ENCODE data around the gene MAPRE2.

The MAPRE2 gene

GRCh38 chr18:35067454-35067853 lies 26.2 kb downstream of the MAPRE2 start:
- POLR2A ChIA-PET, result no interaction called here
- 24% methylated on average over 2 of the region's 4 CpGs for WGBS (ENCODE audit: insufficient coverage)
- CTCF ChIA-PET, result interaction anchor here (1.0 to 1.9 kb wide), 4 partner anchors 9 to 47 kb away, joined by 3 to 4 read pairs (median 4); no protein-coding TSS in a partner anchor
- Histone ChIP-seq H3K9me3 (ENCODE audit: control extremely low read depth in 1 of 5, control insufficient read depth in 4 of 5, insufficient read depth in 2 of 5, low read depth in 1 of 5, low read length in 4 of 5) (no peaks in the 10 kb centered on the region), H3K4me1 (ENCODE audit: control extremely low read depth in 1 of 4, control insufficient read depth in 4 of 4, insufficient read depth in 4 of 4, low read length in 3 of 4) (peaks cover 0 to 15% (median 9%) of the 10 kb centered on the region in 4 experiments), H3K36me3 (ENCODE audit: control insufficient read depth in 4 of 4, insufficient read depth in 4 of 4, low read length in 3 of 4) (peaks cover 0 to 14% (median 7%) of the 10 kb centered on the region in 4 experiments), H3K27ac (ENCODE audit: insufficient read depth in 1 of 2, low read depth in 1 of 2, low read length in 2 of 2, poor library complexity in 1 of 2, severe bottlenecking in 2 of 2) (no peak overlapping the region), H3K4me3 (ENCODE audit: control insufficient read depth in 1 of 7, extremely low read depth in 1 of 7, insufficient read depth in 4 of 7, low read depth in 2 of 7, low read length in 6 of 7) (no peak overlapping the region), H3K27me3 (replicated peaks in 2 of 5; ENCODE audit: control insufficient read depth in 4 of 5, insufficient read depth in 5 of 5, low read length in 4 of 5) (no peaks in the 10 kb centered on the region)
- peak in 2 of 3 donors; percentile 33 to 57 for DNase-seq

- H3K4me3 ChIP-seq (ENCODE audit: control insufficient read depth in 1 of 7, extremely low read depth in 1 of 7, insufficient read depth in 4 of 7, low read depth in 2 of 7, low read length in 6 of 7), result no peak overlapping the region
- H3K4me1 ChIP-seq (ENCODE audit: control extremely low read depth in 1 of 4, control insufficient read depth in 4 of 4, insufficient read depth in 4 of 4, low read length in 3 of 4), result peaks cover 8 to 34% (median 20%) of the 10 kb centered on the region in 4 experiments
- ChIA-PET CTCF (interaction anchor here (3.9 kb wide), 1 partner anchor 44 kb away, joined by 36 read pairs; no protein-coding TSS in a partner anchor), POLR2A (interaction anchor here (0.9 kb wide), 1 partner anchor 14 kb away, joined by 3 read pairs; no protein-coding TSS in a partner anchor)
- whole genome bisulfite sequencing (ENCODE audit: insufficient coverage), result 42% methylated on average over 2 of the region's 3 CpGs
- DNase-seq, result no peak
- no peaks in the 10 kb centered on the region for H3K27me3 ChIP-seq (replicated peaks in 2 of 5; ENCODE audit: control insufficient read depth in 4 of 5, insufficient read depth in 5 of 5, low read length in 4 of 5)
- H3K27ac ChIP-seq (ENCODE audit: insufficient read depth in 1 of 2, low read depth in 1 of 2, low read length in 2 of 2, poor library complexity in 1 of 2, severe bottlenecking in 2 of 2), result peak overlapping the region in 1 of 2 experiments; percentile 44
- H3K9me3 ChIP-seq (ENCODE audit: control extremely low read depth in 1 of 5, control insufficient read depth in 4 of 5, insufficient read depth in 2 of 5, low read depth in 1 of 5, low read length in 4 of 5), result no peaks in the 10 kb centered on the region
- H3K36me3 ChIP-seq (ENCODE audit: control insufficient read depth in 4 of 4, insufficient read depth in 4 of 4, low read length in 3 of 4), result peaks cover 3 to 18% (median 9%) of the 10 kb centered on the region in 4 experiments
These were observed 30.6 kb downstream of the MAPRE2 start for GRCh38 chr18:35071819-35072247.

- ChIA-PET CTCF (interaction anchor here (0.7 to 3.9 kb wide), 6 partner anchors 10 to 45 kb away, joined by 4 to 36 read pairs (median 8); no protein-coding TSS in a partner anchor), POLR2A (interaction anchor here (1.0 kb wide), 1 partner anchor 26 kb away, joined by 3 read pairs; no protein-coding TSS in a partner anchor)
- Histone ChIP-seq H3K4me3 (ENCODE audit: control insufficient read depth in 1 of 7, extremely low read depth in 1 of 7, insufficient read depth in 4 of 7, low read depth in 2 of 7, low read length in 6 of 7) (no peak overlapping the region), H3K27me3 (replicated peaks in 2 of 5; ENCODE audit: control insufficient read depth in 4 of 5, insufficient read depth in 5 of 5, low read length in 4 of 5) (no peaks in the 10 kb centered on the region), H3K36me3 (ENCODE audit: control insufficient read depth in 4 of 4, insufficient read depth in 4 of 4, low read length in 3 of 4) (peaks cover 3 to 18% (median 9%) of the 10 kb centered on the region in 4 experiments), H3K9me3 (ENCODE audit: control extremely low read depth in 1 of 5, control insufficient read depth in 4 of 5, insufficient read depth in 2 of 5, low read depth in 1 of 5, low read length in 4 of 5) (no peaks in the 10 kb centered on the region), H3K4me1 (ENCODE audit: control extremely low read depth in 1 of 4, control insufficient read depth in 4 of 4, insufficient read depth in 4 of 4, low read length in 3 of 4) (peaks cover 8 to 30% (median 19%) of the 10 kb centered on the region in 4 experiments), H3K27ac (ENCODE audit: insufficient read depth in 1 of 2, low read depth in 1 of 2, low read length in 2 of 2, poor library complexity in 1 of 2, severe bottlenecking in 2 of 2) (peak overlapping the region; percentile 30 to 33)
- WGBS (ENCODE audit: insufficient coverage), result no CpG with 5 or more reads among the region's 2 CpGs
- DNase-seq, result peak in 1 of 3 donors; percentile 19
These were observed 31.4 kb downstream of the MAPRE2 start for GRCh38 chr18:35072616-35073015.

GRCh38 chr18:35073186-35074105 lies 32.2 kb downstream of the MAPRE2 start:
- Histone ChIP-seq H3K36me3 (ENCODE audit: control insufficient read depth in 4 of 4, insufficient read depth in 4 of 4, low read length in 3 of 4) (peaks cover 3 to 19% (median 10%) of the 10 kb centered on the region in 4 experiments), H3K27ac (ENCODE audit: insufficient read depth in 1 of 2, low read depth in 1 of 2, low read length in 2 of 2, poor library complexity in 1 of 2, severe bottlenecking in 2 of 2) (peak overlapping the region in 1 of 2 experiments; percentile 33), H3K27me3 (replicated peaks in 2 of 5; ENCODE audit: control insufficient read depth in 4 of 5, insufficient read depth in 5 of 5, low read length in 4 of 5) (no peaks in the 10 kb centered on the region), H3K4me1 (ENCODE audit: control extremely low read depth in 1 of 4, control insufficient read depth in 4 of 4, insufficient read depth in 4 of 4, low read length in 3 of 4) (peaks cover 8 to 36% (median 20%) of the 10 kb centered on the region in 4 experiments), H3K9me3 (ENCODE audit: control extremely low read depth in 1 of 5, control insufficient read depth in 4 of 5, insufficient read depth in 2 of 5, low read depth in 1 of 5, low read length in 4 of 5) (no peaks in the 10 kb centered on the region), H3K4me3 (ENCODE audit: control insufficient read depth in 1 of 7, extremely low read depth in 1 of 7, insufficient read depth in 4 of 7, low read depth in 2 of 7, low read length in 6 of 7) (no peak overlapping the region)
- 100% methylated on average over 1 of the region's 3 CpGs for WGBS (ENCODE audit: insufficient coverage)
- no peak for DNase-seq
- CTCF ChIA-PET, result interaction anchor here (0.7 to 3.9 kb wide), 9 partner anchors 9 to 70 kb away, joined by 3 to 36 read pairs (median 6); no protein-coding TSS in a partner anchor
- POLR2A ChIA-PET, result interaction anchor here (0.8 to 1.0 kb wide), 3 partner anchors 12 to 32 kb away, joined by 3 read pairs; partner anchors contain the start of gene MAPRE2

- H3K36me3 ChIP-seq (ENCODE audit: control insufficient read depth in 4 of 4, insufficient read depth in 4 of 4, low read length in 3 of 4), result peaks cover 3 to 24% (median 10%) of the 10 kb centered on the region in 4 experiments
- no peak overlapping the region for H3K27ac ChIP-seq (ENCODE audit: insufficient read depth in 1 of 2, low read depth in 1 of 2, low read length in 2 of 2, poor library complexity in 1 of 2, severe bottlenecking in 2 of 2)
- CTCF ChIA-PET, result interaction anchor here (1.2 to 3.9 kb wide), 5 partner anchors 8 to 47 kb away, joined by 3 to 36 read pairs (median 7); no protein-coding TSS in a partner anchor
- no peak overlapping the region for H3K4me3 ChIP-seq (ENCODE audit: control insufficient read depth in 1 of 7, extremely low read depth in 1 of 7, insufficient read depth in 4 of 7, low read depth in 2 of 7, low read length in 6 of 7)
- peaks cover 8 to 38% (median 20%) of the 10 kb centered on the region in 4 experiments for H3K4me1 ChIP-seq (ENCODE audit: control extremely low read depth in 1 of 4, control insufficient read depth in 4 of 4, insufficient read depth in 4 of 4, low read length in 3 of 4)
- H3K27me3 ChIP-seq (replicated peaks in 2 of 5; ENCODE audit: control insufficient read depth in 4 of 5, insufficient read depth in 5 of 5, low read length in 4 of 5), result no peaks in the 10 kb centered on the region
- no peaks in the 10 kb centered on the region for H3K9me3 ChIP-seq (ENCODE audit: control extremely low read depth in 1 of 5, control insufficient read depth in 4 of 5, insufficient read depth in 2 of 5, low read depth in 1 of 5, low read length in 4 of 5)
- POLR2A ChIA-PET, result interaction anchor here (1.0 kb wide), 1 partner anchor 11 kb away, joined by 3 read pairs; no protein-coding TSS in a partner anchor
- DNase-seq, result no peak
- WGBS (ENCODE audit: insufficient coverage), result 100% methylated on average over 1 of the region's 1 CpG
These were observed 33.4 kb downstream of the MAPRE2 start for GRCh38 chr18:35074581-35074980.

GRCh38 chr18:35075132-35075531 lies 33.9 kb downstream of the MAPRE2 start:
- ChIA-PET POLR2A (no interaction called here), CTCF (interaction anchor here (1.2 to 3.9 kb wide), 3 partner anchors 8 to 48 kb away, joined by 3 to 36 read pairs (median 10); no protein-coding TSS in a partner anchor)
- H3K27me3 ChIP-seq (replicated peaks in 2 of 5; ENCODE audit: control insufficient read depth in 4 of 5, insufficient read depth in 5 of 5, low read length in 4 of 5), result no peaks in the 10 kb centered on the region
- H3K4me3 ChIP-seq (ENCODE audit: control insufficient read depth in 1 of 7, extremely low read depth in 1 of 7, insufficient read depth in 4 of 7, low read depth in 2 of 7, low read length in 6 of 7), result no peak overlapping the region
- peaks cover 8 to 38% (median 20%) of the 10 kb centered on the region in 4 experiments for H3K4me1 ChIP-seq (ENCODE audit: control extremely low read depth in 1 of 4, control insufficient read depth in 4 of 4, insufficient read depth in 4 of 4, low read length in 3 of 4)
- no peak for DNase-seq
- H3K36me3 ChIP-seq (ENCODE audit: control insufficient read depth in 4 of 4, insufficient read depth in 4 of 4, low read length in 3 of 4), result peaks cover 3 to 22% (median 10%) of the 10 kb centered on the region in 4 experiments
- 89% methylated on average over 5 of the region's 6 CpGs for WGBS (ENCODE audit: insufficient coverage)
- H3K9me3 ChIP-seq (ENCODE audit: control extremely low read depth in 1 of 5, control insufficient read depth in 4 of 5, insufficient read depth in 2 of 5, low read depth in 1 of 5, low read length in 4 of 5), result no peaks in the 10 kb centered on the region
- no peak overlapping the region for H3K27ac ChIP-seq (ENCODE audit: insufficient read depth in 1 of 2, low read depth in 1 of 2, low read length in 2 of 2, poor library complexity in 1 of 2, severe bottlenecking in 2 of 2)

Data from common myeloid progenitor, CD34-positive (primary cell).